ENCODE data around the gene VTI1B.
"Not testable (repeated sequence)": the region's sequence is repeated elsewhere in the genome, so short reads cannot be mapped to it uniquely, and the experiment has no call there.

VTI1B gene

GRCh38 chr14:67674480-67675218 lies at the start of gene VTI1B:
Gene VTI1B, minus strand, starts transcription at chr14:67674632. Its CDS starts 143 bp downstream, at chr14:67674489.
- TF ChIP-seq, protein P1, sequence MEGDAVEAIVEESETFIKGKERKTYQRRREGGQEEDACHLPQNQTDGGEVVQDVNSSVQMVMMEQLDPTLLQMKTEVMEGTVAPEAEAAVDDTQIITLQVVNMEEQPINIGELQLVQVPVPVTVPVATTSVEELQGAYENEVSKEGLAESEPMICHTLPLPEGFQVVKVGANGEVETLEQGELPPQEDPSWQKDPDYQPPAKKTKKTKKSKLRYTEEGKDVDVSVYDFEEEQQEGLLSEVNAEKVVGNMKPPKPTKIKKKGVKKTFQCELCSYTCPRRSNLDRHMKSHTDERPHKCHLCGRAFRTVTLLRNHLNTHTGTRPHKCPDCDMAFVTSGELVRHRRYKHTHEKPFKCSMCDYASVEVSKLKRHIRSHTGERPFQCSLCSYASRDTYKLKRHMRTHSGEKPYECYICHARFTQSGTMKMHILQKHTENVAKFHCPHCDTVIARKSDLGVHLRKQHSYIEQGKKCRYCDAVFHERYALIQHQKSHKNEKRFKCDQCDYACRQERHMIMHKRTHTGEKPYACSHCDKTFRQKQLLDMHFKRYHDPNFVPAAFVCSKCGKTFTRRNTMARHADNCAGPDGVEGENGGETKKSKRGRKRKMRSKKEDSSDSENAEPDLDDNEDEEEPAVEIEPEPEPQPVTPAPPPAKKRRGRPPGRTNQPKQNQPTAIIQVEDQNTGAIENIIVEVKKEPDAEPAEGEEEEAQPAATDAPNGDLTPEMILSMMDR (IDR thresholded peaks at IDR 0.05; ENCODE audit: low read depth, low read length), result no peak
- peak; percentile 69 for TF ChIP-seq MYC (IDR thresholded peaks at IDR 0.05; ENCODE audit: low read depth, low read length)
- peak; percentile 62 for TF ChIP-seq POLR2A (IDR thresholded peaks at IDR 0.05; ENCODE audit: extremely low read depth, insufficient read length)
- TF ChIP-seq, protein P2, sequence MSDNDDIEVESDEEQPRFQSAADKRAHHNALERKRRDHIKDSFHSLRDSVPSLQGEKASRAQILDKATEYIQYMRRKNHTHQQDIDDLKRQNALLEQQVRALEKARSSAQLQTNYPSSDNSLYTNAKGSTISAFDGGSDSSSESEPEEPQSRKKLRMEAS (IDR thresholded peaks at IDR 0.05; ENCODE audit: low read depth, low read length), result peak; percentile 58
- DNase-seq (ENCODE audit: low read depth), result peak; percentile 88
- H3K4me3 ChIP-seq (ENCODE audit: low read depth, low read length), result peak within 1 kb of the TSS; percentile 78

DNA sequence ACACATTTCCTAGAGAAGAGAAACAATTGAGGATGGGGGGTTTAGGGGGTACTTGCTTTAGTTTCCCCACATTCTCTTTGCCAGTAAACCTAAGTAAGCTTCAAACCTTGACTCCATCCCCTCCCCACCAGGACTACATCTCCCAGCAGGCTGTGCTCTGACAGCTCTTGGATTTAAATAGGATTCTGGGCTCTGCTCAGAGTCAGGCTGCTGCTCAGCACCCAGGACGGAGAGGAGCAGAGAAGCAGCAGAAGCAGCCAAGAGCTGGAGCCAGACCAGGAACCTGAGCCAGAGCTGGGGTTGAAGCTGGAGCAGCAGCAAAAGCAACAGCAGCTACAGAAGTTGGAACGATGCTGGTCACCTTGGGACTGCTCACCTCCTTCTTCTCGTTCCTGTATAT lies 47.9 kb upstream of the VTI1B start:
- no peak overlapping the region for H3K4me3 ChIP-seq (ENCODE audit: low read depth, low read length)
- TF ChIP-seq, protein P2 (IDR thresholded peaks at IDR 0.05; ENCODE audit: low read depth, low read length), result no peak
- TF ChIP-seq MYC (IDR thresholded peaks at IDR 0.05; ENCODE audit: low read depth, low read length) (no peak), POLR2A (IDR thresholded peaks at IDR 0.05; ENCODE audit: extremely low read depth, insufficient read length) (no peak)
- TF ChIP-seq, protein P1 (IDR thresholded peaks at IDR 0.05; ENCODE audit: low read depth, low read length), result no peak
- DNase-seq (ENCODE audit: low read depth), result no peak

DNA sequence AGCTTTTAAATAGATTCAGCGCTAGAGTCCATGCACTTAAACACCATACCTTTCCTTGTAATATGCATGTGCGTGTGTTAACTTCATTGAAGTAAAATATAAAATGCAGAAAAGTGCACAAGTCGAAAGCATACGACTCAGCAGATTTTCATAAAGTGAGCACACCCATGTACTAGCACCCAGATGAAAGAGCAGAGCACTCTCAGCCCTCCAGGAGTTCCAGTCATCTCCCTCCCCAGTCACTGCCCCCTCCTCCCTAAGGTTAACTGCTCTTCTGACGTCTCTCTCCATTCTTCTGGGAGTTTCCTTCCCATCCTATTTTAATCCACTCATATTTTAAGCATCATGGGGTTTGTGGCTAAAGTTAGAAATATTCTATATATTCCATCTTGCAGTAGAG lies 47.4 kb upstream of the VTI1B start:
- TF ChIP-seq, protein P2 (IDR thresholded peaks at IDR 0.05; ENCODE audit: low read depth, low read length), result no peak
- TF ChIP-seq MYC (IDR thresholded peaks at IDR 0.05; ENCODE audit: low read depth, low read length) (no peak), POLR2A (IDR thresholded peaks at IDR 0.05; ENCODE audit: extremely low read depth, insufficient read length) (no peak)
- TF ChIP-seq, protein P1 (IDR thresholded peaks at IDR 0.05; ENCODE audit: low read depth, low read length), result no peak
- DNase-seq (ENCODE audit: low read depth), result no peak
- no peak overlapping the region for H3K4me3 ChIP-seq (ENCODE audit: low read depth, low read length)

GRCh38 chr14:67719866-67720265 lies 45.4 kb upstream of the VTI1B start:
- DNase-seq (ENCODE audit: low read depth), result peak; percentile 15
- H3K4me3 ChIP-seq (ENCODE audit: low read depth, low read length), result no peak overlapping the region
- TF ChIP-seq, protein P2 (IDR thresholded peaks at IDR 0.05; ENCODE audit: low read depth, low read length), result no peak
- TF ChIP-seq POLR2A (IDR thresholded peaks at IDR 0.05; ENCODE audit: extremely low read depth, insufficient read length) (no peak), MYC (IDR thresholded peaks at IDR 0.05; ENCODE audit: low read depth, low read length) (no peak)
- TF ChIP-seq, protein P1 (IDR thresholded peaks at IDR 0.05; ENCODE audit: low read depth, low read length), result no peak

GRCh38 chr14:67719385-67719784 lies 45.0 kb upstream of the VTI1B start:
- DNase-seq (ENCODE audit: low read depth); H3K4me3 ChIP-seq (ENCODE audit: low read depth, low read length): not testable (repeated sequence)

- no peak overlapping the region for H3K4me3 ChIP-seq (ENCODE audit: low read depth, low read length)
- TF ChIP-seq, protein P1 (IDR thresholded peaks at IDR 0.05; ENCODE audit: low read depth, low read length), result no peak
- TF ChIP-seq, protein P2 (IDR thresholded peaks at IDR 0.05; ENCODE audit: low read depth, low read length), result no peak
- TF ChIP-seq POLR2A (IDR thresholded peaks at IDR 0.05; ENCODE audit: extremely low read depth, insufficient read length), result no peak
- DNase-seq (ENCODE audit: low read depth), result no peak
These were observed 43.8 kb upstream of the VTI1B start for GRCh38 chr14:67718265-67718664.
